GM21423 (cell line): ENCODE results near the gene LRRC28.

ENCODE experiments used
- ATAC-seq: cut with Tn5 transposase; IDR thresholded peaks from one replicate; pipeline ENCODE4 v1.9.1; 2021; ENCODE audit warnings: mild to moderate bottlenecking, moderate library complexity; ENCODE audit not compliant: unreplicated experiment

The LRRC28 gene

DNA sequence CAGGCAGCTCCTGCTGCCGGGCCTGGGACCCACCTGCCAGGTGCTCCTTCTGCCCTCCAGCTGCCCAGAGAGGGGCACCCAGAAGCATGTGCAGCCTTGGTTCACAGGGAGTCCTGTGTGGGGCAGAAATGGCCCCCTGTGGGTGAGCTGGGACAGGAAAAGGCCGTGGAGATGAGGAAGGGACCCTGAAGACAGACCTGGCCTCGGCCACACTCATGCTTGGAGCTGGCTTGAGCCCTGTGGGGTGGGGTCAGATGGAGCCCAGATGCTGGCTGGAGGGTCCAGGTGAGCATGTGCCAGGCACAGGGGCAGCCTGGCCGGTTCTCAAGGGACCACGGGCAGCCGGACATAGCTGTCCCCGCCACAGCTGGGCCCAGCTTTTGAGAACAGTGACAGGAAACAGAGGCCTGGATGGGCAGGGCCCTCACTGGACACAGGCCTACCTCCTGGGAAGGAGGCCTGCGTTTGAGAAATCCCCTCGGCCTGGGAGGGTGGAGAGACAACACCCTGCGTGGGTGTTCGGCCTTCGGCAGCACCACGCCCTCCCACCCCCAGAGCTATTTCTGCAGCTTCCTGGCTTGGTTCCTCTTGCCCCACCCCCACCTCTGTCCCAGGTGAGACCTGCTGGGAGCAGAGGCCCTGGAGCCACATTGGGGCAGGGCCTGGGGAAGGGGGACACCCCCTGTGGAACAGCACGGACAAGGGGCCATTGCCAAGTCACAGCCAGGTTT is 181.9 kb downstream of the LRRC28 start:
- ATAC-seq, result no peak

- no peak for ATAC-seq
Observed at GRCh38 chr15:99433757-99434450, 182.6 kb downstream of the LRRC28 start.

DNA sequence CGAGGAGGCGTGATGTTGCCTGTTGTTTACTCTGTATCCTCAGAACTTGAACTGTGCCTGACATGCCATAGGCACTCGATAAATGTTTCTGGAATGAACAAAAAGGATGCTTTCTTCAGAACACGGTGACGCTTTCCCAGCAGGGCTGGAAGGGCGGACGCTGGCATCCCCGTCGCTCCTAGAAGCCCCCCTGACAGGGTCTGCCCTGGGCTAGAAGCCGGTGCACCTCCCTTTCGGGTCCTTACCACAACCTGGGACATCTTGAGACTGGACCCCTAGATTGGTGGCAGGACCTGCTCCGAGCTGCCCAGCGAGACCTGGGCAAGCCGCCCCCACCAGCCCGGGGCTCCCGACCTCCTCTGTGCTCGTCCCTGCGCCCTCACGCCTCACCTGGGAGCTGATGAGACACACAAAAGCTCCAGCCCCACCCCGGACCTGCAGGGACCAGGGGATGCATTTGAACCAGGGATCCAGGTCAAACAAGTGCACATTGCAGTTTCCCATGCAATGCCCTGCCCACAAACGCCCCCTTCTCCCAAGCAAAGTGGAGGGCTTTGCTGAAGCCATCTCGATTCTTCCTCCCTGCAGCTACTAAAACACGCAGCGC is 183.3 kb downstream of the LRRC28 start:
- no peak for ATAC-seq

DNA sequence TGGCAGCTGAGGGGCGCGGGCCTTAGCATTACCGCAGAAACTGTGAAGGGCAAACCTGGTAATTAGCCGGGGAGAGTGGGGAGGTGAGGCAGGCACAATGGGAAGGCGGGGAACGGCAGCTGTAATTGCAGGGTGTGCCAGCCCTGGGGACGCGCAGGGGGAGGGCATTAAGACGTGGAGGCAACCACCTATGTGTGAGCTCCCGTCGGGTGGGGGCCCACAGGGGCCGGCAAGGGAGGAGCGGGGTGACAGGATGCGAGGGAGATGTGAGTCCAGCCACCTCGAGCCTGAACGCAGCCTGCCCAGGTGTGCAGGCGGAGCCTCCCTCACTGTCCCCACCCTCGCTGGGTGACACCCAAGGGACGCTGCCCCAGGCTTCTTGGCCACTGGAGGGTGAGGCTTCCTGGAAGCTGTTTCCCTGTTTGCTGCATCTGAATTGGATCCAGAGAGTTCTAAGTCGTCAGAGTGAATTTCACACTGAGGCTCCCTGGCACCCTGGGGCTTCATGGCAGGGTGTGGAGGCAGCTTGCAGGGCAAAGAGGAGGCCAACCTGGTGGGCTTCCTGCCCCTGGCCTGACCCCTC is 183.9 kb downstream of the LRRC28 start:
- no peak for ATAC-seq

GRCh38 chr15:99435877-99436541 is 184.7 kb downstream of the LRRC28 start:
- ATAC-seq, result no peak

GRCh38 chr15:99436542-99437314 is 185.4 kb downstream of the LRRC28 start:
- ATAC-seq, result no peak

GRCh38 chr15:99437315-99438223 is 186.3 kb downstream of the LRRC28 start:
- ATAC-seq, result no peak

DNA sequence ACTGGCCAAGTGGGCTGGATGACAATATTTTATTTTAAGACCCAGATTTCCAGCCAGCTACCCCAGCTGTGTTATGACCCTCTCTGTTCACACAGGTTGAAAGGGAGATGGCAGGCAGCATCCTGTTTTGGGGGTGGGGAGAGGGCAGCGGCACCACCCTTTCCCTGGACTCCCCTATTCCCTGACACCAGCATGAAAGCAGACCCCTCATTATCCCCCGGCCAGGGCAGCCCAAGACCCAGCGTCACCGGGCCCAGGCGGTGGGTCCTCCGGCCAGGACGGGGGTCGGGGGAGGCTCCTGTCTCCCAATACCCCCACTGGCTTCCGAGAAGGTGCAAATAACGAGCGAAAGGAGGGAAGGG is 186.9 kb downstream of the LRRC28 start:
- no peak for ATAC-seq

GRCh38 chr15:99438691-99439523 is 187.6 kb downstream of the LRRC28 start:
- no peak for ATAC-seq

DNA sequence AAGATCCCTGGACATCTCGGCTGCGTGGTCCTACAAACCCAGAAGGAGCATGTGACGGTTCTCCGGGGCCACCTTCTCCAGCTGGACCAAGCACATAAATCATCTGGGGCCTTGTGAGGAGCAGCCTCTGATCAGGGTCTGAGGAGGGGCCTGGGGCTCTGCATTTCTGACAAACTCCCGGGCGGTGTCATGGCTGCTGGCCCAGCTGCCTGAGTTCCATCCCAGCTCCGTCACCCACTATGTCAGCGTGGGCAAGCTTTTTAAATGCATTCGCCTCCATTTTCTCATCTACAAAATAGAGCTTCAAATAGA is 188.2 kb downstream of the LRRC28 start:
- ATAC-seq, result no peak

DNA sequence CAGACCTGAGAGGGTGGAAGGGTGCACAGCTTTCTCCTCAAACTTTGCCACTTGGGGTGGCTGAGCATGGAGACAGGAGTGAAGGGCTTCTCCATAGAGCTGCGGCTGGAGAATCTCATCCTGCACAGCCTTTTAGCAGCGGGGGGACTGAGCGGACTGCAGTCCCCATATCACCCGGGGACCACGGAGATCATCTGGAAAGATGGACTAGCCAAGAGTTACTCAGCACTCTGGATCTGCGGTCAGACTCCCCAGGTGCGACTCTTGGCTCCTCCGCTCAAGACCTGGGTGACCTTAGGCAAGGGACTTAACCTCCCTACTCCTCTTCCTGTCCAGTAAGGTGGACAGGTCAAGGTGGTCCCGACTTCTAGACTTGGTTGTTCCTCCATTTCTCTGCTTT is 188.7 kb downstream of the LRRC28 start:
- no peak for ATAC-seq
